GM12878 (cell line): ENCODE data around the gene KIF21A. TPM values are rescaled to one million over a fixed set of nuclear protein-coding genes. Genes with fewer than 3 reads are reported as not detected.

Experiments
- ATAC-seq: fragments of 200-7000 bp; cut with Tn5 transposase; 3 replicates; pipeline ENCODE4 v1.9.1; 2020; ENCODE audit warnings: mild to moderate bottlenecking, moderate library complexity
- BruUV-seq: library from RNA; stranded (reverse); fragments of 400-500 nt; replicated peaks from 2 replicates; lab custom pipeline; 2021; lab: Mats Ljungman, UMichigan
- CTCF ChIA-PET: fragments of 300-600 bp; sonication (Branson Sonifier 250); formaldehyde crosslinking; extraction: SDS; loops from one replicate; lab custom pipeline; 2021; ENCODE audit warnings: inconsistent platforms; lab: Yijun Ruan, JAX
- POLR2A ChIA-PET: fragments of 350-600 bp; formaldehyde crosslinking; extraction: SDS; loops from one replicate; lab custom pipeline; 2021; ENCODE audit warnings: inconsistent platforms; lab: Charles Lee
- RAD21 ChIA-PET: fragments of 300-600 bp; sonication (Branson Sonifier 250); formaldehyde crosslinking; loops from one replicate; lab custom pipeline; 2023; ENCODE audit warnings: antibody characterized with exemption; ENCODE audit not compliant: unreplicated experiment; lab: Charles Lee
- SMC1A ChIA-PET: fragments of 300-600 bp; sonication (Branson Sonifier 250); formaldehyde crosslinking; loops from one replicate; lab custom pipeline; 2023; ENCODE audit not compliant: unreplicated experiment, uncharacterized antibody; lab: Charles Lee
- DNase-seq: peaks from one replicate; pipeline ENCODE4 v3.0.0-alpha.2; 2011; ENCODE audit warnings: low read depth, low spot score
- FAIRE-seq: peaks from 3 replicates; lab custom pipeline; 2011; peaks lifted over from hg19 to GRCh38; lab: Jason Lieb, UNC
- H2AFZ ChIP-seq: 2 replicates; pipeline ENCODE4 v1.6.0; 2011; ENCODE audit warnings: low read depth, low read length, control low read depth; ENCODE audit not compliant: control insufficient read depth
- H3K27ac ChIP-seq: 2 replicates; pipeline ENCODE4 v1.5.1; 2011; ENCODE audit warnings: control low read depth; ENCODE audit not compliant: control insufficient read depth, insufficient read depth
- H3K27me3 ChIP-seq, 2 experiments: replicated peaks in 1 of 2; 2 replicates each; pipeline versions ENCODE4 v1.6.0 to v1.6.1; 2011; ENCODE audit warnings: low read length in 1 of 2; ENCODE audit not compliant: control insufficient read depth in 2 of 2, insufficient read depth in 2 of 2
- H3K36me3 ChIP-seq, 2 experiments: 2 replicates each; pipeline ENCODE4 v1.5.1; 2011; ENCODE audit warnings: low read length in 1 of 2; ENCODE audit not compliant: control insufficient read depth in 2 of 2, insufficient read depth in 2 of 2
- H3K4me1 ChIP-seq: 2 replicates; pipeline ENCODE4 v1.6.1; 2011; ENCODE audit warnings: mild to moderate bottlenecking, low read length, moderate library complexity, mixed read lengths; ENCODE audit not compliant: control insufficient read depth, insufficient read depth
- H3K4me2 ChIP-seq: 2 replicates; pipeline ENCODE4 v1.6.0; 2011; ENCODE audit warnings: control low read depth; ENCODE audit not compliant: control insufficient read depth, insufficient read depth
- H3K4me3 ChIP-seq: fragments of 200-600 bp; sonication (generic); 2 replicates; pipeline ENCODE4 v1.5.1; 2016
- H3K79me2 ChIP-seq: 2 replicates; pipeline ENCODE4 v1.6.0; 2011; ENCODE audit warnings: low read length; ENCODE audit not compliant: control insufficient read depth, insufficient read depth
- H3K9ac ChIP-seq: 2 replicates; pipeline ENCODE4 v1.8.0; 2011; ENCODE audit warnings: low read length, control low read depth, mixed read lengths; ENCODE audit not compliant: control insufficient read depth, insufficient read depth
- H3K9me3 ChIP-seq: replicated peaks from 3 replicates; pipeline ENCODE4 v1.5.1; 2011; ENCODE audit warnings: mild to moderate bottlenecking, low read length; ENCODE audit not compliant: control insufficient read depth, insufficient read depth
- H4K20me1 ChIP-seq: 2 replicates; pipeline ENCODE4 v1.6.0; 2011; ENCODE audit not compliant: control insufficient read depth, insufficient read depth
- DPF2 ChIP-seq: fragments of 450-650 bp; IDR thresholded peaks from 2 replicates; pipeline ENCODE4 v1.6.1; 2017; ENCODE audit warnings: mild to moderate bottlenecking
- EP300 ChIP-seq, 2 experiments: fragments of 150-350 bp in 1 of 2; IDR thresholded peaks; 2 replicates each; pipeline ENCODE4 v1.6.1; 2011 to 2012; ENCODE audit warnings: low read depth in 2 of 2, low read length in 2 of 2, borderline replicate concordance in 1 of 2, improper control_type of control experiment in 1 of 2, inconsistent platforms in 1 of 2; ENCODE audit not compliant: control insufficient read depth in 1 of 2
- IKZF2 ChIP-seq, 2 experiments: fragments of 450-650 bp; IDR thresholded peaks; 2 replicates each; pipeline ENCODE4 v1.6.1; 2017; ENCODE audit warnings: mild to moderate bottlenecking in 2 of 2, moderate library complexity in 2 of 2
- MEF2A ChIP-seq: IDR thresholded peaks from 2 replicates; pipeline ENCODE4 v1.6.1; 2011; ENCODE audit warnings: low read depth, mild to moderate bottlenecking, low read length, moderate library complexity; ENCODE audit not compliant: insufficient read depth
- RELB ChIP-seq: fragments of 450-650 bp; IDR thresholded peaks from 2 replicates; pipeline ENCODE4 v1.6.1; 2017; ENCODE audit warnings: low read depth, mild to moderate bottlenecking, moderate library complexity
- SPI1 ChIP-seq: IDR thresholded peaks from 2 replicates; pipeline ENCODE4 v1.6.1; 2011; ENCODE audit warnings: low read depth, mild to moderate bottlenecking, low read length, moderate library complexity, borderline replicate concordance; ENCODE audit not compliant: insufficient read depth
- ZNF207 ChIP-seq: fragments of 450-650 bp; IDR thresholded peaks from 2 replicates; pipeline ENCODE4 v1.6.1; 2014; ENCODE audit warnings: antibody characterized with exemption, mild to moderate bottlenecking, borderline replicate concordance
- ZNF687 ChIP-seq: fragments of 450-650 bp; IDR thresholded peaks from 2 replicates; pipeline ENCODE4 v1.6.1; 2017; ENCODE audit warnings: mild to moderate bottlenecking, moderate library complexity
- in situ Hi-C: fragments of 300-500 bp; cut with MboI; formaldehyde crosslinking; loops from 9 replicates; pipeline ENCODE4 v1.14.3; 2018; ENCODE audit warnings: mixed read lengths
- intact Hi-C: fragments of 100-400 bp; cut with micrococcal nuclease; formaldehyde crosslinking; loops from one replicate; pipeline ENCODE4 v1.14.2; 2022; ENCODE audit not compliant: unreplicated experiment
- polyA plus RNA-seq, 11 experiments: library from polyadenylated mRNA; depleted of rRNA in 4 of 11; unstranded in 6 of 11; stranded (reverse) in 5 of 11; fragments of >200 nt; fragmentation: Nextera tagmentation in 4 of 11; fragmentation: Illumina TruSeq in 1 of 11; extraction: Ambion mirVana in 4 of 11; extraction: Trizol in 1 of 11; gene quantifications; 1 replicate in 1 of 11; 2 replicates in 10 of 11; pipeline versions ENCODE4 v1.2.1 to v1.2.3, GENCODE V29; 2011 to 2016; ENCODE audit warnings: inconsistent platforms in 2 of 11, missing spikeins in 2 of 11, low read depth in 1 of 11
- total RNA-seq, 4 experiments: library from RNA; depleted of rRNA in 3 of 4; stranded (reverse); fragments of >200 nt in 3 of 4; fragmentation: Illumina TruSeq in 1 of 4; extraction: Trizol in 1 of 4; gene quantifications; 2 replicates each; pipeline versions ENCODE4 v1.2.1 to v1.2.3, GENCODE V29; 2013 to 2021

KIF21A gene
- total and polyA plus RNA-seq, 10 of the 15 experiments (the other 5 are each of a cell fraction or from before 2014, with no cell fraction given) = 21.3 to 42.1 (median 24.5) TPM

GRCh38 chr12:39352471-39353017 lies 90.4 kb downstream of the KIF21A start (continued):
- TF ChIP-seq RELB = no peak
- TF ChIP-seq EP300 (IDR thresholded peaks at IDR 0.05; ENCODE audit: borderline replicate concordance in 1 of 2, control insufficient read depth in 1 of 2, low read depth in 2 of 2, low read length in 2 of 2) = peak in 1 of 2 experiments; percentile 36; a peak in 1 of 4 replicates
- TF ChIP-seq DPF2 = peak; percentile 44; the same call in 1 of the 2 replicates
- peak; percentile 53 to 65; a peak in 2 of 4 replicates for TF ChIP-seq IKZF2 (IDR thresholded peaks at IDR 0.05)
- TF ChIP-seq, all 136 proteins: peak for 6

GRCh38 chr12:39351153-39351552 lies 91.8 kb downstream of the KIF21A start:
- ChIA-PET POLR2A (no interaction called here), SMC1A (interaction anchor here (0.9 kb wide), 1 partner anchor 11 kb away, joined by 4 read pairs; no protein-coding TSS in a partner anchor), RAD21 (no interaction called here), CTCF (interaction anchor here (1.0 kb wide), 1 partner anchor 14 kb away, joined by 3 read pairs; no protein-coding TSS in a partner anchor)
- Histone ChIP-seq H3K27me3 (no peaks in the 10 kb centered on the region), H3K4me1 (peaks cover 7% of the 10 kb centered on the region; the same call in 1 of the 2 replicates), H3K27ac (no peak overlapping the region), H3K9me3 (no peaks in the 10 kb centered on the region), H3K9ac (no peak overlapping the region), H3K36me3 (no peaks in the 10 kb centered on the region; a peak in 1 of 4 replicates), H3K79me2 (no peaks in the 10 kb centered on the region), H4K20me1 (no peaks in the 10 kb centered on the region), H3K4me2 (no peak overlapping the region), H2AFZ (no peak overlapping the region), H3K4me3 (no peak overlapping the region)
- in situ Hi-C loops (no loop called here), intact Hi-C loops (no loop called here)
- FAIRE-seq (no peak), ATAC-seq (no peak), DNase-seq (no peak)
- TF ChIP-seq ZNF207 (no peak), SPI1 (no peak), MEF2A (no peak), ZNF687 (no peak)
- no TSS peak for BruUV-seq
